Pancreas (tissue), 10 donors: Measurements from ENCODE around the gene WIPI1. TPM values are rescaled to one million over a fixed set of nuclear protein-coding genes. Genes with fewer than 3 reads are reported as not detected.

Source experiments
- ATAC-seq, 4 donors: fragments of 200-7000 bp; cut with Tn5 transposase; one replicate each; pipeline versions ENCODE4 v1.8.0 to v1.9.1; 2020; ENCODE audit warnings: mild to moderate bottlenecking in 4 of 4, moderate library complexity in 4 of 4
- DNase-seq, 6 donors: peaks; one replicate each; pipeline ENCODE4 v3.0.0-alpha.2; 2020
- FAIRE-seq: peaks from 2 replicates; lab custom pipeline; 2012; peaks lifted over from hg19 to GRCh38; lab: Jason Lieb, UNC
- H3K27ac ChIP-seq, 4 donors: fragments of 200-600 bp; sonication (generic); 1 replicate in 3 of 4; 2 replicates in 1 of 4; pipeline versions ENCODE4 v1.5.0 to v1.8.0; 2020
- H3K27me3 ChIP-seq, 4 donors: fragments of 200-600 bp; one replicate each; pipeline ENCODE4 v1.8.0; 2021
- H3K36me3 ChIP-seq, 3 donors: fragments of 200-600 bp; sonication (generic) in 1 of 3; one replicate each; pipeline versions ENCODE4 v1.5.0 to v1.8.0; 2020 to 2021
- H3K4me1 ChIP-seq, 3 donors: fragments of 200-600 bp; one replicate each; pipeline ENCODE4 v1.8.0; 2021
- H3K4me3 ChIP-seq, 4 donors: fragments of 200-600 bp; sonication (generic) in 2 of 4; one replicate each; pipeline versions ENCODE4 v1.5.0 to v1.8.0; 2020 to 2021
- H3K9me3 ChIP-seq, 4 donors: fragments of 200-600 bp; one replicate each; pipeline ENCODE4 v1.8.0; 2021
- WGBS, 2 donors: extraction: QIAGEN DNeasy Blood & Tissue Kit; methylation state at CpG; one replicate each; pipeline ENCODE4 v1.1.7; 2013; 5-methylcytosine and 5-hydroxymethylcytosine counted together
- intact Hi-C, 3 donors: fragments of 100-400 bp; cut with DNase I; formaldehyde crosslinking; loops; one replicate each; pipeline versions ENCODE4 v1.11.1 to v1.14.2; 2022
- polyA plus RNA-seq, 2 donors: library from polyadenylated mRNA; stranded (reverse); fragments of 200-250 nt; gene quantifications; one replicate each; pipeline ENCODE4 v1.2.3, GENCODE V29; 2013
- total RNA-seq, 6 donors: library from RNA; stranded (reverse); fragmentation: NEBNext Ultra II Directional in 4 of 6; extraction: Animal tissue kit (Norgen Biotek cat#: 25700) in 4 of 6; gene quantifications; one replicate each; pipeline versions ENCODE4 v1.2.1 to v1.2.4, GENCODE V29; 2021 to 2023
- TF ChIP-seq, protein P1 (sequence below), 4 donors: fragments of 200-600 bp; sonication (generic) in 3 of 4; IDR thresholded peaks; one replicate each; pipeline versions ENCODE4 v1.5.0 to v1.8.0; 2021; ENCODE audit warnings: antibody characterized with exemption in 4 of 4
- donor health status: healthy with polysubstance abuse.
- donor health status: DM: no; HTN: no; CAD: no; lungs with moderate emphysema.
- donor health status: DM: no; HTN: no; CAD: no.
- donor health status: control.
- donor health status: control.
- donor health status: Bipolar disorder and iron deficiency.
- donor health status: DM: yes; HTN: yes; CAD: no.
- donor health status: DM: no; HTN: no; CAD: no.
- donor health status: DM: no; HTN: no; CAD: no.
- donor health status: DM: yes; HTN: yes; CAD: no.

Gene WIPI1
- total and polyA plus RNA-seq, 8 donors = 14.0 to 32.2 (median 25.4) TPM

DNA sequence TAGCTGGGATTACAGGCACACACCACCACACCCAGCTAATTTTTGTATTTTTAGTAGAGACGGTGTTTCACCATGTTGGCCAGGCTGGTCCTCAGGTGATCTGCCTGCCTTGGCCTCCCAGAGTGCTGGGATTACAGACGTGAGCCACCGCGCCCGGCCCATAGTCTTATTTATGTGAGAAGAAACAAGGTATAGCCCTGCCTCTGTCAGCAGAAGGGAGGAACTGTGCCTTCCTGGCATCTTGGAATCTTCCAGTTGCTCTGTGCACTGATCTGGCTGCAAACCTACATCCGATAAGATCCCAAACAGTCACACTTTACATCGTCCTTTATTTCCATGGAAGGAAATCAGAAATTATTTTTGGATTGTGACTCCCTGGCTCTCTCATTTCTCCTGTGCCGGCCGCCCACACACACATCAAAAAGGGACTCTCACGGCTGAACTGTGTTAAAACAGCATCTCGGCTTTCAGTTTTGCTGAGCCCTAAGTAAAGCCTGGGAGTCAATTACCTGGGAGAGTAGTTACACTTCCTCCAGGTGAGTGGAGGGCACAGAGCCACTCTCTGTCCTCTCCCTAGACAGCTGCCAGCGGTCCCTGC is 23.3 kb downstream of the WIPI1 start:
- Histone ChIP-seq H3K27me3 (no peaks in the 10 kb centered on the region), H3K4me3 (no peak overlapping the region), H3K27ac (no peak overlapping the region), H3K4me1 (peaks cover 0 to 13% (median 7%) of the 10 kb centered on the region in 3 donors), H3K36me3 (peaks cover 7 to 50% (median 9%) of the 10 kb centered on the region in 3 donors), H3K9me3 (no peaks in the 10 kb centered on the region)
- TF ChIP-seq, protein P1, sequence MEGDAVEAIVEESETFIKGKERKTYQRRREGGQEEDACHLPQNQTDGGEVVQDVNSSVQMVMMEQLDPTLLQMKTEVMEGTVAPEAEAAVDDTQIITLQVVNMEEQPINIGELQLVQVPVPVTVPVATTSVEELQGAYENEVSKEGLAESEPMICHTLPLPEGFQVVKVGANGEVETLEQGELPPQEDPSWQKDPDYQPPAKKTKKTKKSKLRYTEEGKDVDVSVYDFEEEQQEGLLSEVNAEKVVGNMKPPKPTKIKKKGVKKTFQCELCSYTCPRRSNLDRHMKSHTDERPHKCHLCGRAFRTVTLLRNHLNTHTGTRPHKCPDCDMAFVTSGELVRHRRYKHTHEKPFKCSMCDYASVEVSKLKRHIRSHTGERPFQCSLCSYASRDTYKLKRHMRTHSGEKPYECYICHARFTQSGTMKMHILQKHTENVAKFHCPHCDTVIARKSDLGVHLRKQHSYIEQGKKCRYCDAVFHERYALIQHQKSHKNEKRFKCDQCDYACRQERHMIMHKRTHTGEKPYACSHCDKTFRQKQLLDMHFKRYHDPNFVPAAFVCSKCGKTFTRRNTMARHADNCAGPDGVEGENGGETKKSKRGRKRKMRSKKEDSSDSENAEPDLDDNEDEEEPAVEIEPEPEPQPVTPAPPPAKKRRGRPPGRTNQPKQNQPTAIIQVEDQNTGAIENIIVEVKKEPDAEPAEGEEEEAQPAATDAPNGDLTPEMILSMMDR (IDR thresholded peaks at IDR 0.05) = no peak
- intact Hi-C loops = no loop called here
- 86 to 91% methylated on average over 12 of the region's 12 CpGs for WGBS, 2 donors
- ATAC-seq (peak in 1 of 4 donors; percentile 12), FAIRE-seq (no peak), DNase-seq (peak in 1 of 6 donors; percentile 39)

- peaks cover 7 to 50% (median 16%) of the 10 kb centered on the region in 3 donors for H3K36me3 ChIP-seq
- TF ChIP-seq, protein P1 (IDR thresholded peaks at IDR 0.05) = no peak
- WGBS, 2 donors = 90 to 94% methylated on average over 9 of the region's 9 CpGs
- H3K4me3 ChIP-seq = no peak overlapping the region
- ATAC-seq (no peak), FAIRE-seq (no peak), DNase-seq (no peak)
- H3K9me3 ChIP-seq = no peaks in the 10 kb centered on the region
- intact Hi-C loops = no loop called here
- no peak overlapping the region for H3K27ac ChIP-seq
- no peaks in the 10 kb centered on the region for H3K27me3 ChIP-seq
- H3K4me1 ChIP-seq = peaks cover 0 to 11% (median 7%) of the 10 kb centered on the region in 3 donors
Observed at GRCh38 chr17:68433211-68433610, 24.1 kb downstream of the WIPI1 start.

DNA sequence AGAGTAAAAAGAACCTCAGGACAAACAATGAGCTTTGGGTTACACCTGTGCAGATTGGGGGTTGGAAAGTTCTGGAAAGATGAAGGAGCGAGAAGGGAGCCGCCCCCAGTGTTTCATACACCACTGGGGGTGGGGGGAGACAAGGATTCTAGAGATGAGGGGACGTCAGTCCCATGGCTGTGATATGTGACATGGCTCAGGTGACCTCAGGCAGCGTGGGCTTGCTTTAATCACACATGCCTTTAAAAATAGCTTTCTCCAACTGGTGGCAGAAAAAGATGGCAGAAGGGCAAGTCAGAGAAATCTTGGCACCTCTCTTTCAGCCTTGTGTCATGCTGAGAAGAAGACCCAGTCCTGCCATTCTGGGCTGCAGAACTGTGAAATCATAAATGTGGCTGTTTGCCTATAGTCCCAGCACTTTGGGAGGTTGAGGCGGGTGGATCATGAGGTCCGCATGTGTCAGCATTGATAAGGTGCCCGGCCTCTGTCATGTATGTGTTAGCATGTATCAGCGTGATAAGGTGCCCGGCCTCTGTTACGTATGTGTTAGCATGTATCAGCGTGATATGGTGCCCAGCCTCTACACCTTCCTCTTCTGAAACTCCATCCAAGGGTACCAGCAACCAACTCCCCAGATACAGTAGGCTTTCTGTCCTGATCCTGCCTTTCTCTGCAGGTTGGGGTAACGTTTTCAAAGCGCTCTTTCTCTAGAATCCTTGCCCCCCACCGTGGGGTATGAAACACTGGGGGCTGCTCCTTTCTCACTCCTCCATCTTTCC is 25.0 kb downstream of the WIPI1 start:
- WGBS, 2 donors = 90 to 94% methylated on average over 14 of the region's 14 CpGs
- ATAC-seq = no peak
- Histone ChIP-seq H3K4me1 (peaks cover 0 to 2% (median 1%) of the 10 kb centered on the region in 3 donors), H3K36me3 (peaks cover 7 to 50% (median 16%) of the 10 kb centered on the region in 3 donors), H3K9me3 (no peaks in the 10 kb centered on the region), H3K27me3 (no peaks in the 10 kb centered on the region), H3K27ac (no peak overlapping the region), H3K4me3 (no peak overlapping the region)
- intact Hi-C loops = no loop called here
- FAIRE-seq = no peak
- peak in 1 of 6 donors; percentile 31 for DNase-seq
- TF ChIP-seq, protein P1 (IDR thresholded peaks at IDR 0.05) = no peak

DNA sequence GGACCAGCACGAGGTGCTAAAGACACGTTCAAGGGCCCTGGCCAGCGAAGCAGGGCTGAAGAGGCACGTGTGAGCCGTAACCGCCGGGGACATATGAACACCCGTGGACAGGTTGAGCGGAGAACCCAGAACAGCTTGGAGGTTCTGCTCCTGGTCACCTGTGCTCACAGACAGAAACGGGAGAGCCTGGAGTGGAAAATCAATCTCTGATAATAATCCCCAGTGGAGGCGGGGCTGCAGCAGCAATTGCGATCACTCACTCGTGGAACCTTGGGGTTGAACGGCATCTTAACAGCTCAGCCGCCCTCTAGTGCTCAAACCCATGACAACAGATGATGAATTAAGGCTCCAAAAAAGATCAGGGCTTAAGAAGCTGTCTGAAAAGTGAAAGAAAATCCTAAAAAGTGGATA is 25.6 kb downstream of the WIPI1 start:
- no peak overlapping the region for H3K27ac ChIP-seq
- FAIRE-seq = no peak
- intact Hi-C loops = no loop called here
- no peak overlapping the region for H3K4me3 ChIP-seq
- peaks cover 7 to 50% (median 16%) of the 10 kb centered on the region in 3 donors for H3K36me3 ChIP-seq
- WGBS, 2 donors = 72 to 75% methylated on average over 15 of the region's 15 CpGs
- no peaks in the 10 kb centered on the region for H3K9me3 ChIP-seq
- no peaks in the 10 kb centered on the region for H3K4me1 ChIP-seq
- TF ChIP-seq, protein P1 (IDR thresholded peaks at IDR 0.05) = no peak
- no peak for ATAC-seq
- H3K27me3 ChIP-seq = no peaks in the 10 kb centered on the region
- DNase-seq = peak in 1 of 6 donors; percentile 6
